ENCODE measurements around the gene WRAP73. TPM values are rescaled to one million over a fixed set of nuclear protein-coding genes. Genes with fewer than 3 reads are reported as not detected.

WRAP73 gene
- total RNA-seq, 1 experiment from 2014 or later = 14.9 TPM

- TF ChIP-seq CTCF (IDR thresholded peaks at IDR 0.05; ENCODE audit: unreplicated experiment) = no peak
- Mint-ChIP-seq H3K9me3 (ENCODE audit: low read depth, unreplicated experiment) (no peaks in the 10 kb centered on the region), H3K4me1 (ENCODE audit: low read depth, unreplicated experiment) (no peaks in the 10 kb centered on the region), H3K36me3 (ENCODE audit: insufficient read depth, unreplicated experiment) (peaks cover 4% of the 10 kb centered on the region), H3K27ac (ENCODE audit: unreplicated experiment) (no peak overlapping the region), H3K27me3 (ENCODE audit: unreplicated experiment) (peaks cover 13% of the 10 kb centered on the region), H3K4me3 (ENCODE audit: low read depth, unreplicated experiment) (no peak overlapping the region)
- CTCF ChIA-PET = no interaction called here
- DNase-seq = no peak
- no TSS peak for BruUV-seq (replicated peaks)
- intact Hi-C loops (cut with micrococcal nuclease; ENCODE audit: unreplicated experiment) = no loop called here
Measured at GRCh38 chr1:3689138-3689750, 39.3 kb upstream of the WRAP73 start.

GRCh38 chr1:3688356-3689137 is 38.6 kb upstream of the WRAP73 start:
- H3K36me3 Mint-ChIP-seq (ENCODE audit: insufficient read depth, unreplicated experiment) = peaks cover 4% of the 10 kb centered on the region
- TF ChIP-seq CTCF (IDR thresholded peaks at IDR 0.05; ENCODE audit: unreplicated experiment) = no peak
- DNase-seq = no peak
- peaks cover 13% of the 10 kb centered on the region for H3K27me3 Mint-ChIP-seq (ENCODE audit: unreplicated experiment)
- no peaks in the 10 kb centered on the region for H3K9me3 Mint-ChIP-seq (ENCODE audit: low read depth, unreplicated experiment)
- BruUV-seq (replicated peaks) = no TSS peak
- no peak overlapping the region for H3K4me3 Mint-ChIP-seq (ENCODE audit: low read depth, unreplicated experiment)
- CTCF ChIA-PET = no interaction called here
- H3K27ac Mint-ChIP-seq (ENCODE audit: unreplicated experiment) = no peak overlapping the region
- intact Hi-C loops (cut with micrococcal nuclease; ENCODE audit: unreplicated experiment) = no loop called here
- no peaks in the 10 kb centered on the region for H3K4me1 Mint-ChIP-seq (ENCODE audit: low read depth, unreplicated experiment)

GRCh38 chr1:3687504-3687903 is 37.6 kb upstream of the WRAP73 start:
- DNase-seq = no peak
- Mint-ChIP-seq H3K27me3 (ENCODE audit: unreplicated experiment) (peaks cover 13% of the 10 kb centered on the region), H3K36me3 (ENCODE audit: insufficient read depth, unreplicated experiment) (peaks cover 4% of the 10 kb centered on the region), H3K9me3 (ENCODE audit: low read depth, unreplicated experiment) (no peaks in the 10 kb centered on the region), H3K4me1 (ENCODE audit: low read depth, unreplicated experiment) (no peaks in the 10 kb centered on the region), H3K4me3 (ENCODE audit: low read depth, unreplicated experiment) (no peak overlapping the region), H3K27ac (ENCODE audit: unreplicated experiment) (no peak overlapping the region)
- CTCF ChIA-PET = no interaction called here
- no peak for TF ChIP-seq CTCF (IDR thresholded peaks at IDR 0.05; ENCODE audit: unreplicated experiment)
- intact Hi-C loops (cut with micrococcal nuclease; ENCODE audit: unreplicated experiment) = no loop called here
- BruUV-seq (replicated peaks) = no TSS peak

GRCh38 chr1:3685906-3686305 is 36.0 kb upstream of the WRAP73 start:
- no peak overlapping the region for H3K4me3 Mint-ChIP-seq (ENCODE audit: low read depth, unreplicated experiment)
- H3K27ac Mint-ChIP-seq (ENCODE audit: unreplicated experiment) = no peak overlapping the region
- no peak for TF ChIP-seq CTCF (IDR thresholded peaks at IDR 0.05; ENCODE audit: unreplicated experiment)
- no peaks in the 10 kb centered on the region for H3K4me1 Mint-ChIP-seq (ENCODE audit: low read depth, unreplicated experiment)
- no TSS peak for BruUV-seq (replicated peaks)
- no peaks in the 10 kb centered on the region for H3K27me3 Mint-ChIP-seq (ENCODE audit: unreplicated experiment)
- no peaks in the 10 kb centered on the region for H3K36me3 Mint-ChIP-seq (ENCODE audit: insufficient read depth, unreplicated experiment)
- CTCF ChIA-PET = no interaction called here
- no peak for DNase-seq
- intact Hi-C loops (cut with micrococcal nuclease; ENCODE audit: unreplicated experiment) = no loop called here
- H3K9me3 Mint-ChIP-seq (ENCODE audit: low read depth, unreplicated experiment) = no peaks in the 10 kb centered on the region
